Endothelial cell of umbilical vein (primary cell): ENCODE data around the gene DHX35. TPM values are rescaled to one million over a fixed set of nuclear protein-coding genes. Genes with fewer than 3 reads are reported as not detected.

ENCODE experiments used
- BruUV-seq: library from RNA; stranded (reverse); fragments of 400-500 nt; replicated peaks from 2 replicates; lab custom pipeline; 2021; lab: Mats Ljungman, UMichigan
- CTCF ChIA-PET: fragments of 300-600, 350-600 bp; sonication (Branson Sonifier 250); formaldehyde crosslinking; loops from one replicate; lab custom pipeline; 2021; ENCODE audit warnings: antibody characterized with exemption, inconsistent platforms; lab: Charles Lee
- POLR2A ChIA-PET: fragments of 300-600, 350-600 bp; sonication (Branson Sonifier 250); formaldehyde crosslinking; loops from one replicate; lab custom pipeline; 2021; ENCODE audit warnings: antibody characterized with exemption, inconsistent platforms; lab: Charles Lee
- DNase-seq: peaks from one replicate; pipeline ENCODE4 v3.0.0-alpha.2; 2011; ENCODE audit warnings: low read depth, low spot score
- FAIRE-seq: peaks from 2 replicates; lab custom pipeline; 2011; peaks lifted over from hg19 to GRCh38; lab: Jason Lieb, UNC
- H2AFZ ChIP-seq: 2 replicates; pipeline ENCODE4 v1.6.0; 2012; ENCODE audit warnings: low read depth, low read length, control low read depth, inconsistent platforms
- H3K27ac ChIP-seq: 2 replicates; pipeline ENCODE4 v1.5.1; 2011; ENCODE audit warnings: low read depth, mild to moderate bottlenecking, control low read depth, low read length, moderate library complexity; ENCODE audit not compliant: insufficient read depth
- H3K27me3 ChIP-seq, 2 experiments: 2 replicates each; pipeline versions ENCODE4 v1.6.0 to v1.6.1; 2011; ENCODE audit warnings: low read length in 2 of 2, mixed read lengths in 1 of 2; ENCODE audit not compliant: control insufficient read depth in 2 of 2, insufficient read depth in 2 of 2
- H3K36me3 ChIP-seq, 2 experiments: 2 replicates in 1 of 2; 3 replicates in 1 of 2; pipeline ENCODE4 v1.5.1; 2011; ENCODE audit warnings: low read length in 2 of 2, mild to moderate bottlenecking in 1 of 2, moderate library complexity in 1 of 2; ENCODE audit not compliant: control insufficient read depth in 2 of 2, insufficient read depth in 2 of 2; ENCODE audit errors: extremely low read depth in 1 of 2
- H3K4me1 ChIP-seq: 3 replicates; pipeline ENCODE4 v1.5.1; 2011; ENCODE audit warnings: mild to moderate bottlenecking, low read length; ENCODE audit not compliant: control insufficient read depth, insufficient read depth; ENCODE audit errors: extremely low read depth
- H3K4me2 ChIP-seq: 2 replicates; pipeline ENCODE4 v1.6.1; 2011; ENCODE audit warnings: low read length, control low read depth, mixed read lengths; ENCODE audit not compliant: insufficient read depth
- H3K4me3 ChIP-seq, 3 experiments: fragments of 200-600 bp in 1 of 3; sonication (generic), shearing (Covaris generic) in 1 of 3; replicated peaks in 1 of 3; 2 replicates each; pipeline ENCODE4 v1.5.1; 2011 to 2016; ENCODE audit warnings: control low read depth in 3 of 3, low read length in 3 of 3, mild to moderate bottlenecking in 2 of 3, inconsistent platforms in 1 of 3, low read depth in 1 of 3, moderate library complexity in 1 of 3; ENCODE audit not compliant: insufficient read depth in 1 of 3
- H3K79me2 ChIP-seq: 2 replicates; pipeline ENCODE4 v1.6.0; 2012; ENCODE audit warnings: low read length, inconsistent platforms; ENCODE audit not compliant: control insufficient read depth, insufficient read depth
- H3K9ac ChIP-seq: replicated peaks from 2 replicates; pipeline ENCODE3; 2011; ENCODE audit warnings: low read length, control low read depth; ENCODE audit not compliant: insufficient read depth; ENCODE audit errors: extremely low read depth
- H3K9me1 ChIP-seq: replicated peaks from 3 replicates; pipeline ENCODE4 v1.6.0; 2011; ENCODE audit warnings: mild to moderate bottlenecking, low read length; ENCODE audit not compliant: control insufficient read depth, insufficient read depth; ENCODE audit errors: extremely low read depth
- H3K9me3 ChIP-seq: replicated peaks from 2 replicates; pipeline ENCODE4 v1.5.1; 2012; ENCODE audit warnings: low read length, inconsistent platforms; ENCODE audit not compliant: control insufficient read depth, insufficient read depth
- H4K20me1 ChIP-seq: replicated peaks from 2 replicates; pipeline ENCODE3; 2011; ENCODE audit warnings: mild to moderate bottlenecking, low read length; ENCODE audit not compliant: control insufficient read depth, insufficient read depth; ENCODE audit errors: extremely low read depth
- CTCF ChIP-seq, 2 donors: IDR thresholded peaks; 1 replicate in 1 of 2; 2 replicates in 1 of 2; pipeline ENCODE4 v1.5.1; 2011; ENCODE audit warnings: low read length in 2 of 2, mild to moderate bottlenecking in 2 of 2, moderate library complexity in 2 of 2, control low read depth in 1 of 2, inconsistent platforms in 1 of 2, low read depth in 1 of 2; ENCODE audit not compliant: insufficient read depth in 1 of 2; ENCODE audit errors: extremely low read depth in 1 of 2
- EZH2 ChIP-seq: IDR thresholded peaks from 2 replicates; pipeline ENCODE4 v1.6.1; 2012; ENCODE audit warnings: borderline replicate concordance, low read depth, mild to moderate bottlenecking, moderate library complexity, low read length, inconsistent platforms; ENCODE audit not compliant: severe bottlenecking
- FOS ChIP-seq: IDR thresholded peaks from 2 replicates; pipeline ENCODE4 v1.6.1; 2011; ENCODE audit warnings: mild to moderate bottlenecking, low read length, moderate library complexity, borderline replicate concordance; ENCODE audit not compliant: insufficient read depth
- GATA2 ChIP-seq: IDR thresholded peaks from 2 replicates; pipeline ENCODE4 v1.7.0; 2011; ENCODE audit warnings: low read depth, mild to moderate bottlenecking, moderate library complexity, mixed read lengths, low read length; ENCODE audit not compliant: insufficient read length, insufficient read depth
- JUN ChIP-seq: IDR thresholded peaks from 2 replicates; pipeline ENCODE4 v1.6.1; 2011; ENCODE audit warnings: borderline replicate concordance, low read depth; ENCODE audit not compliant: insufficient read length, insufficient read depth
- MYC ChIP-seq: IDR thresholded peaks from one replicate; pipeline ENCODE4 v1.6.1; 2011; ENCODE audit warnings: mild to moderate bottlenecking, low read depth, low read length
- POLR2A ChIP-seq: IDR thresholded peaks from 2 replicates; pipeline ENCODE4 v1.6.1; 2012; ENCODE audit warnings: low read depth, mild to moderate bottlenecking, control low read depth, low read length
- POLR2AphosphoS5 ChIP-seq: IDR thresholded peaks from 2 replicates; pipeline ENCODE4 v1.6.1; 2012; ENCODE audit warnings: low read depth, mild to moderate bottlenecking, control low read depth, low read length, moderate library complexity; ENCODE audit not compliant: insufficient read depth
- dilution Hi-C: fragments of 300-500 bp; cut with MboI; formaldehyde crosslinking; loops from one replicate; pipeline ENCODE4 v1.15.0; 2019; ENCODE audit warnings: low sequenced_read_pairs; ENCODE audit not compliant: extremely low pct_ligation_motif_present
- intact Hi-C: fragments of 100-400 bp; cut with micrococcal nuclease; formaldehyde crosslinking; loops from one replicate; pipeline ENCODE4 v1.10.0; 2022
- polyA plus RNA-seq, 4 experiments: library from polyadenylated mRNA; depleted of rRNA in 3 of 4; stranded (reverse) in 3 of 4; unstranded in 1 of 4; fragments of >200 nt; gene quantifications; 2 replicates each; pipeline versions ENCODE4 v1.2.1 to v1.2.3, GENCODE V29; 2011 to 2012; ENCODE audit warnings: missing spikeins in 1 of 4
- total RNA-seq: library from RNA; stranded (reverse); gene quantifications from 2 replicates; pipeline ENCODE4 v1.2.3, GENCODE V29; 2021
- TF ChIP-seq, protein P1 (sequence below): IDR thresholded peaks from 2 replicates; pipeline ENCODE4 v1.6.1; 2011; ENCODE audit not compliant: insufficient read depth, insufficient read length

DHX35 gene
- total and polyA plus RNA-seq, 2 donors (not counting 3 experiments of a cell fraction or from before 2014, with no cell fraction given), result 10.0 to 13.0 TPM

- H2AFZ ChIP-seq, result no peak overlapping the region
- H4K20me1 ChIP-seq, result no peaks in the 10 kb centered on the region
- no peaks in the 10 kb centered on the region for H3K27me3 ChIP-seq
- no peak overlapping the region for H3K4me2 ChIP-seq
- TF ChIP-seq, protein P1, sequence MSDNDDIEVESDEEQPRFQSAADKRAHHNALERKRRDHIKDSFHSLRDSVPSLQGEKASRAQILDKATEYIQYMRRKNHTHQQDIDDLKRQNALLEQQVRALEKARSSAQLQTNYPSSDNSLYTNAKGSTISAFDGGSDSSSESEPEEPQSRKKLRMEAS, result no peak
- TF ChIP-seq JUN (no peak), MYC (no peak), EZH2 (no peak), POLR2AphosphoS5 (no peak), GATA2 (no peak), POLR2A (no peak), FOS (no peak), CTCF (IDR thresholded peaks at IDR 0.05; ENCODE audit: extremely low read depth in 1 of 2, insufficient read depth in 1 of 2, low read depth in 1 of 2, low read length in 2 of 2) (no peak)
- no peaks in the 10 kb centered on the region for H3K9me1 ChIP-seq
- DNase-seq (no peak), FAIRE-seq (no peak)
- BruUV-seq, result no TSS peak
- H3K36me3 ChIP-seq, result peaks cover 17 to 36% of the 10 kb centered on the region in 2 experiments
- H3K9me3 ChIP-seq, result no peaks in the 10 kb centered on the region
- H3K79me2 ChIP-seq, result peaks cover 50% of the 10 kb centered on the region
- no peak overlapping the region for H3K4me3 ChIP-seq
- H3K9ac ChIP-seq, result no peak overlapping the region
- dilution Hi-C loops, result no loop called here
- H3K27ac ChIP-seq, result no peak overlapping the region
- POLR2A ChIA-PET, result no interaction called here
- intact Hi-C loops, result no loop called here
- CTCF ChIA-PET, result interaction anchor here (0.9 kb wide), 1 partner anchor 14 kb away, joined by 3 read pairs; no protein-coding TSS in a partner anchor
- no peaks in the 10 kb centered on the region for H3K4me1 ChIP-seq
Measured at GRCh38 chr20:38947931-38948362, 14.2 kb upstream of the DHX35 start.
